GM23248 (cell line): ENCODE measurements around the gene MIGA1.

Source experiments
- EZH2 ChIP-seq: fragments of 200-600 bp; sonication (generic); IDR thresholded peaks from 2 replicates; pipeline ENCODE4 v1.6.1; 2018; ENCODE audit warnings: antibody characterized with exemption, mild to moderate bottlenecking; ENCODE audit not compliant: insufficient read depth, poor library complexity, severe bottlenecking
- EZH2phosphoT487 ChIP-seq: fragments of 200-600 bp; sonication (generic); IDR thresholded peaks from 2 replicates; pipeline ENCODE4 v1.6.1; 2018; ENCODE audit warnings: antibody characterized with exemption, moderate library complexity, mild to moderate bottlenecking, low read depth; ENCODE audit not compliant: insufficient read depth

DNA sequence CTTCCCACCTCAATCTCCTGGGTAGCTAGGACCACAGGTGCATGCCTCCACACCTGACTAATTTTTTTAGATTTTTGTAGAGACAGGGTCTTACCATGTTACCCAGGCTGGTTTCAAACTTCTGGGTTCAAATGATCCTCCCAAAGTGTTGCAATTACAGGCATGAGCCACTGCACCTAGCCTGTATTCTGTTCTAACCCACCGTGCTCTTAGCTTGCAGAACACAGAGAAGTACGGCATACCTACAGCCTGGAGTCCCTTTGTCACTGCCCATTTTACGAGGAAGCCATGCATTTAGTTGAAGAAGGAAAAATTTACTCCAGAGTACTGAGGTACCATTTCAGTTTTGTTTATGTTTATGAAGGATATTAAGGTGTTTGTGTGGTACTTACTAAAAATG lies 79.3 kb downstream of the MIGA1 start:
- TF ChIP-seq EZH2phosphoT487, result no peak
- TF ChIP-seq EZH2, result no peak
